GM18868 (cell line): ENCODE data around the gene RELT.

Experiments
- ATAC-seq: cut with Tn5 transposase; IDR thresholded peaks from one replicate; pipeline ENCODE4 v1.9.1; 2021; ENCODE audit warnings: mild to moderate bottlenecking, moderate library complexity; ENCODE audit not compliant: unreplicated experiment

RELT gene

DNA sequence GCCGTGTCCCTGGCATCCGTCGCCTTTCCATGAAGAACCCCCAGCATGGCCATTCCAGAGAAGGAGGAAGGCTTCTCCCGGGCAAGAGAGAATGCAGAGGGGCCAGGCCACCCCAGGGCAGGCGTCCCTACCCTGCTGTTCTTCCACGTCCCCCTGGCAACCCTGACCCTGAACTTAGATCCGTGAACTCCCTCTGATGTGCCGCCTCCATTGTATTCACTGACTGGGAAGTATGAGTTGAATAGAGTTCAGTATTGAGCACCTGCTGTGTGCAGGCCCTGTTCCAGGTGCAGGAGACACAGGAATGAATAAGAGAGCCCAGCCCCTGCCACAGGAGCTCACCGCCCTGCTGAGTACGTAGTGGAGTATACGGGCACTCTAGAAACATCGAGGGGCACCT is 29.1 kb upstream of the RELT start:
- no peak for ATAC-seq

DNA sequence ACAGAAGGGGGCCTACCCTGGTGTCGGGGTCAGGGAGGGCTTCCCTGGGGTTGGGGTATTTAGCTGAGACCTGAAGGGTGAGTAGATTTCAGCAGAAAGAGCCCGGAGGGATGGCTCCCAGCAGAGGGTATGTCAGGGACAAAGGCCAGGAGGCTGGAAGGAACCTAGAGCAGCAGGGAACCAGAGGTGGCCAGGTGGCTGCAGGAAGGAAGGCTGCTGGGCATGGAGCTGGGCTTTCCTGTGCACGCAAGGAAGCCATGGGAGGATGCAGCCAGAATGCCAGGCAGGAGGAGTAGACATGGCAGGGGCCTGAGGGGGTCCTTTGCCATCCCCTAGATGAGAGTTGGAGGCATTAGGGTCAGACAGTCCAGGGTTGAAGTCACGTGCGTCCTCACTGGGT is 27.4 kb upstream of the RELT start:
- no peak for ATAC-seq

DNA sequence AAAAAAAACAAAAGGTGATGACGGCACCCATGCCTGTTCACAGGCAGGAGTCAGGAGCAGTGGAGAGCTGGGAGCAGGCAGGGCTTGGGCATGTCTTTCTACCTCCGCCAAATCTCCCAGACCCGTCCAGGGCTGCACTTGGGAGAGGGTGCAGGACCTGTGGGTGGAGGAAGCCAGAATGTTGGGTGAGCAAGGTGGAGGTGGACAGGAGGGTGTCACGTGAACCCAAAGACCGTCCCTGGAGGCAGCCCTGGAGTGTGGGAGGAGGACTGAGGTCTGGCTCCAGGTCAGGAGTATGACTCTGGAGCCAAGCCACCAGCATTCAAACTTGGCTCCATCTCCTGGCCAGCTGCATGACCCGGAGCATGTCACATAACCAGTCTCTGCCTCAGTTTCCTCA is 26.6 kb upstream of the RELT start:
- no peak for ATAC-seq

DNA sequence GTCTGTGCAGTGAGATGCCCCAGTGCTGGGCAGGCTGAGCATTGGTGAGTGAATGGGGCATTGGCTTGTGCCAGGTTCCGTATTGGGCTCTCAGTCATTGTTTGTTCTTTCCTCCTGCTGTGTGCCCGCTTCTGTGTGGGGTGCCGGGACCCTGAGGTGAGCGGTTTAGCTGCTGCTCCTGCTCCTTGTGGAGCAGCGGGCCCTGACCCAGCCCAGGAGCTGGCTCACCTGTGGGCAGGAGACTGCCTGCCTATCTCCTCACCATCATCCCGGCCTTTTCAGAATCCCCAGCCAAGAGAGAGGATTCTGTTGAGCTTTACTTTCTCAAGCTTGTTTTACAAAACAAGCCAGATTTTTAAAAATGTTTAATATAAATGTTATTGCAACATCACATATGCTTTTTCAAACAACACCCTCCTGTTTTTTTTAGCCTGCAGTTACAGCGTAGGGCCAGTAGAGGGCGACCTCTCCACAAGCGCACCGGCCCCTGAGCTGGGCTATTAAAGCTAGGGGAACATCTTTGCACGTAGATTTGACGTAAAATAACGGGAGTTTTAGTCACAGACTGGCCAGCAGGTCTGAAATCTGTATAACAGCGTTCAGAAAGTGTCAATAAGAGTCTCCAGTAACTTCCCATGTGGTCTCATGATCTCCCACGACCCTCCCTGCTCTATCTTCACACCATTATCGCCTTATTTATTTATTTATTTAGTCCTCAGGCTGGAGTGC is 25.1 kb upstream of the RELT start:
- no peak for ATAC-seq

DNA sequence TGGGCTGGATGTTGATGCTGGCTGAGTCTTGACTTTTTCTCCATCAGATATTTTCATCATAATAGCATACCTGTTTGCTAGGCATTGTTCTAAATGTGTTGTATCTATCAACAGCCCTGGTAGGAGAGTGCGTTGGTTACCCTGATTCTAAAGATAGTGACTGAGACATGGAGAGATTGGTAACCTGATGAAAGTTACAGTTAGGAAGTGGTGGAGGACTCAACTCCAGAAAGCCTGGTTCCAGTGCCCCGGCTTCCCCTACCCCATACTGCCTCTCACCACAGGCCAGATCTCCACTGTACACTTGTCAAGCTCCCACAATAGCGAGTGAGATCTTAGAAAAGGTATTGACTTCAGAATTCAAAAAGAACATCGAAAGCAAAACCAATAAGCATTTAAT is 22.8 kb upstream of the RELT start:
- no peak for ATAC-seq

DNA sequence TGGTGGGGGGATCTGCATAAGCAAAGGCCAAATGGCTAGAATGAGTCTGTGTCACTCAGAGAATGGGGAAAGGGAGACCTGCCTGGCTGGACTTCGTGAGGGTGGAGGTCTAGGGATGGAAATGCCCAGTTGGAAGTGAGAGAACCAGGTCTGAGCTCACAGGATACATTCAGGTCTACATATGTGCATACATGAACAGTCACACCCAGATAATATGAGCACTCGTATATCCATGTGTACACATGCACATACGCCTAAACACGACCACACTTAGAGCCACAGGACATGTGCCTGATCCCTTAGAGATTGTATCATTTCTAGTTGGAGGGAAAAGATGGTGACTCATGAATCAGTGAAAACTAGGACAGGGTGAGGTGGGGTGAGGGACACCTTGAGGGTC is 21.1 kb upstream of the RELT start:
- no peak for ATAC-seq

DNA sequence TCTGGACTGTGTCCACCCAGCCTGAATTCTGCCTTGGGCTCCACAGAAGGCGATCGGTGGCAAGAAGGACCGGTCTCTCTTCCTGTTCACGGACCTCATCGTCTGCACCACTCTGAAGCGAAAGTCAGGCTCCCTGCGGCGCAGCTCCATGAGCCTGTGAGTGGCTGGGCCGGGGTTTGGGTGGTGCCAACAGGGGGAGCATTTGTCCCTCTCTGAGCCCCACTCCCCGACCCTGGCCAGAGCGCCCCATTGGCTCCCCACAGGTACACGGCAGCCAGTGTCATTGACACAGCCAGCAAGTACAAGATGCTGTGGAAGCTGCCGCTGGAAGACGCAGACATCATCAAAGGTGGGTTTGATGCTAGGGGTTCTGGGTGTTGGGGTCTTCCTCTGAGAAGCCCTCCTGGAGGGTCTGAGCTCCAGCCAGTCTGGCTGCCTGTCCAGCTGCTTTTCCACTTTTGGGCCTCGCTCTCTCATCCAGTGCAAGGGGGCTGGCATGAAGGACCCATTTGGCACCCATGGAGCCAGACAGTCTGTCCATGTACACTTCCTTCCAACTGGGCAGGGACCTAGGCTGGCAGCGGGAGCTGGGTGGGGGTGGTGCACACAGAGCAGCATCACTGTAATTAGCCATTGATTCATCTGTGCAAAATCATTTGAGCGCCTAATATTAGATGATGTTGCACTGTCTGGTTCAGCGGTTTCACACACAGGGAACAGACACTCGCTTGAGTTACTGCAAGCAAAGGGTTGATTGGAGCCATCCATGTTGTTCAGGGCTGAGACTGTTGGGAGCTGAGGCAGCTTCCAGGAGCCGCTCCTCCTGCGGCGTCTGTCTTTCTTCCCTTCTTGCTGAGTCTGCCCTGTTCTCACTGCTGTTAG is 19.0 kb upstream of the RELT start:
- no peak for ATAC-seq

DNA sequence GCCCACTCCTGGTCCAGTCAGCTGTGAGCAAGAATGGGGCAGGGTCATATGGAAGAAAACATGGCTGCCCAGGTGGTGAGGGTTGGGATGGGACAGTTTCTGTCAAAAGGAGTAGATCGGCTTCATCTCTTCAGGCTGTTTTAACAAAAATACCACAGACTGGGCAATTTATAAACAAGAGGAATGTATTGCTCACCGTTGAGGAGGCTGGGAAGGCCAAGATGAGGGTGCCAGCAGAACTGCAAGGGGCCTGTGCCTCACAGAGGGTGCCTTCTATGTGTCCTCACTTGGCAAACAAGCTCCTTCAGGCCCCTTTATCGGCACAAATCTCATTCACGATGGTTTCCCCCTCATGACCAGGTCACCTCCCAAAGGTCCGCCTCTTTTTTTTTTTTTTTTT is 18.1 kb upstream of the RELT start:
- no peak for ATAC-seq

DNA sequence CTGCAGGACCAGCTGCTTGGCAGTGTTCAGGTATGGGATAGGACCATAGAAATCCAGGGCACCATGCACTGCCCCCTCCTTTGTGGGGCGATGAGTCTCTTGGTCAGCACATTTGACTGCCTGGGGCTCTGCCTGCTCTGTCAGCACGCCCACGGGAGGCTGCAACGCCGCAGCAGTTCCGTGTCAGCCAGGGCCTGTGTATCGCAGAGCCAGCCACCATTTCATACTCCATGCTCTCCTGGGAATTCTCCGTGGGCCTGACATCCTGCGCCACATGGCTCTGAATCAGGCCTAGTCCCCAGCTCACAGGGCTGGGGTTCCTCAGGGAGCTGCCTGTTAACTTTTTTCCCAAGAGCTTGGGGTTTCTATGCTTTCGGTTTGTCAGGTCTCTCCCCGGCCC is 16.9 kb upstream of the RELT start:
- ATAC-seq: no peak

DNA sequence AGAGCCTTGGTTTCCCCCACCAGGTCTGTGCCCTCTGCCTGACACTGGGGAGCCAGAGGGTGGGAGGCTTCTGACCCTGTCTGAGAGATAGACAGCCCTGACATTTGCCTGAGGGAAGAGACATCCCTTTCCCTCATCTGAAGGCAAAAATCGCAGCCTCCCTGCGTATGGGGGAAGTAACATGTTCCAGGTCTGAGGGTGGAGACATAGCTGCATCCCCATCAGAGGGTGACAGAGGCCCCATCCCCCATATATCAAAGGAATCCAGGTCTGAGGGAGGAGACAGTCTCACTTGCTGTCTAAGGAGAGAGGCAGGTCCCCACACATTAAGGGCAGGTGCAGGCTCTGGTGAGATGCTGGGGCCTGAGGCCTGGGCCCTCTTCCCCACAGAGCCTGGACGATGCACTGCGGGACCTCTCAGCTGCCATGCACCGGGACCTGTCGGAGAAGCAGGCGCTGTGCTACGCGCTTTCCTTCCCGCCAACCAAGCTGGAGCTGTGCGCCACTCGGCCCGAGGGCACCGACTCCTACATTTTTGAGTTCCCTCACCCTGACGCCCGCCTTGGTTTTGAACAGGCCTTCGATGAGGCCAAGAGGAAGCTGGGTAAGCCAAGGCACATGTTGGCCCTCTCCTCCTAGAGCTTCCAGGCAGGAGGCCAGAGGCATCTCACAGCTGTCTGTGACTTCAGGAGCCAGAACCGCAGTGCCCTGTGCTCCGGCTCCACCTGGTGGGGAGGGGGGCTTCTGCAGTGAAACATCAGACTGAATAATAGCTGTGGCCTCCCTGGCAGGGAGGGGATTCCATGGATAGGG is 16.1 kb upstream of the RELT start:
- ATAC-seq: no peak

DNA sequence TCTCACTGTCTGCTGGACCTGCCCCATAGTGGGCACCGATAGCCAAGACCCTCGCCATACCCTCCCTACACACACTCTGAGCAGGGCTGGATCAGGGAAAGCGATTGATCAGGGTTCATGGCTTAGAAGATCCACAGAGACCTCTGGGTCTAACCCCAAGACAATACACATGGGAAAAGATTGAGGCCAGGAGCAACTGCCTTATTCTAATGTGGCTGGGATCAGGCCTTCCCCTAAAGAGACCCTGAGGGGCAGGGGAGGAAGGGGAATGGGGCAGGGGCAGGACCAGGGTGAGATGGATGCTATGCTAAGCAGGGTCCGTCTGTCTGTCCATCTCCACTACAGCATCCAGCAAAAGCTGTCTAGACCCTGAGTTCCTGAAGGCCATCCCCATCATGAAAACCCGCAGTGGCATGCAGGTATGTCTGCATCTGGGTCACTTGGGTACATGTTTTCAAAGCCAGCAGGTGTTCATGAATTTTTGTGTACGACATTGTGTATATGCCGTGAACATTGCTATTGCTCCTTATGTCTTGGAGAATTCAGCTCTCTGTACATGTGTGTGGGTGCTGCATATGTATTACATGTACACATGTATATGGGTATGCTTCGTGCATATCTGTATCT is 15.3 kb upstream of the RELT start:
- ATAC-seq: no peak

DNA sequence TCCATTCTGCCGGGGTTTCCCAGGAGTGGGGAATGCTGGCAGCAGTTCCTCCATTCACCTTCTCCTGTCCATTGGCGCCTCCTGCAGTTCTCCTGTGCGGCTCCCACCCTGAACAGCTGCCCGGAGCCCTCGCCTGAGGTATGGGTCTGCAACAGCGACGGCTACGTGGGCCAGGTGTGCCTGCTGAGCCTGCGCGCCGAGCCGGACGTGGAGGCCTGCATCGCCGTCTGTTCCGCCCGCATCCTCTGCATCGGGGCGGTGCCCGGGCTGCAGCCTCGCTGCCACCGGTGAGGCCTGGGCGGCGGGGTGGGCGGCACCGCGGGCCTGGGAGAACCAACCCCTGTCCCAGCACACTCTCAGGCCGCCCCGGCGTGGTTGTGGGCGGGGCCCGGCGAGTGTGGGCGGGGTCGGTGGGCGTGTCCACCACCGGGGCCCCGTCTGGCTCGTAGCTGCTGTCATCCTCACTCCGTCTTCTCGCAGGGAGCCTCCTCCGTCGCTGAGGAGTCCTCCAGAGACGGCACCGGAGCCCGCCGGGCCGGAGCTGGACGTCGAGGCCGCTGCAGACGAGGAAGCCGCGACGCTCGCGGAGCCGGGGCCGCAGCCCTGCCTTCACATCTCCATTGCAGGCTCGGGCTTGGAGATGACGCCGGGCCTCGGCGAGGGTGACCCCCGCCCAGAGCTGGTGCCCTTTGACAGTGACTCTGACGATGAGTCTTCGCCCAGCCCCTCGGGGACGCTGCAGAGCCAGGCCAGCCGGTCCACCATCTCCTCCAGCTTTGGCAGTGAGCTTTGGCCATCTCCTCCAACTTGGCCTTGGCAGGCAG is 14.0 kb upstream of the RELT start:
- ATAC-seq: no peak

DNA sequence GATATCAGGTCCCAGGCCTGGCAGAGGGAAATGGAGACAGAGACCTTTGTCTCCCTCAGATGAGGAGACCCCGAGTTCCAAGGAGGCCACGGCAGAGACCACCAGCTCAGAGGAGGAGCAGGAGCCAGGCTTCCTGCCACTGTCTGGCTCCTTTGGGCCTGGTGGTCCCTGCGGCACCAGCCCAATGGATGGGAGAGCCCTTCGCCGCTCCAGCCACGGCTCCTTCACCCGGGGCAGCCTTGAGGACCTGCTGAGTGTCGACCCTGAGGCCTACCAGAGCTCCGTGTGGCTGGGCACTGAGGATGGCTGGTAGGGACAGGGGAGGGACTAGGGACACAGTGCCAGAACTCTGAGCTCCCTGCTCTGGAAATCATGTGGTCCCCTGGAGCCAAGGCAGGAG is 13.1 kb upstream of the RELT start:
- no peak for ATAC-seq

DNA sequence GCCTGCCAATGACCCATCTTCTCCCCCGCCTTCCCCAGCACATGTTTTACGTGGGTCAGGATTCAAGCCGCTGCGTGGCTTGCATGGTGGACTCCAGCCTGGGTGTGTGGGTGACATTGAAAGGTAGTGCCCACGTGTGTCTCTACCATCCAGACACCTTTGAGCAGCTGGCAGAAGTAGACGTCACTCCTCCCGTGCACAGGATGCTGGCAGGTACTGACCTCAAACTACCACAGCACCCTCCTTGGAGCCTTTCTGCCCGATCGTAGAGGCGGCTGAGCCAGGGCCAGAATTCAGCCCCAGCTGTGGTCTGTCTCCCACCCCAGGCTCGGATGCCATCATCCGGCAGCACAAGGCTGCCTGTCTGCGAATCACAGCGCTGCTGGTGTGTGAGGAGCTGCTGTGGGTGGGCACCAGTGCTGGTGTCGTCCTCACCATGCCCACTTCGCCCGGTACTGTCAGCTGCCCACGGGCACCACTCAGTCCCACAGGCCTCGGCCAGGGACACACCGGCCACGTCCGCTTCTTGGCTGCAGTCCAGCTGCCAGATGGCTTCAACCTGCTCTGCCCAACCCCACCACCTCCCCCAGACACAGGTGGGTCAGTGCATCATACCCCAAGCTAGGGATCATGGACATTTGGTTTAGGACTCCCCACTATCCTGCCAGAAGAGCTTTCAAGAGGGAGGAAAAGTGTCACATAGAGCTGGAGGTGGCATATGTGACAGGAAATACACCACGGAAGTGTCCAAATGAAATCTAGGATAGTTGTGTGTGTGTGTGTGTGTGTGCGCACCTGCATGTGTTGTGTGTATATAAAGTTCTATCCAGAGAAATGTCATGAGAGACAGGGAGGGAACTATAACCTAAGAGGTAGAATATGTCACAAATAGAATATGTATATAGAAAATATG is 10.6 kb upstream of the RELT start:
- no peak for ATAC-seq

DNA sequence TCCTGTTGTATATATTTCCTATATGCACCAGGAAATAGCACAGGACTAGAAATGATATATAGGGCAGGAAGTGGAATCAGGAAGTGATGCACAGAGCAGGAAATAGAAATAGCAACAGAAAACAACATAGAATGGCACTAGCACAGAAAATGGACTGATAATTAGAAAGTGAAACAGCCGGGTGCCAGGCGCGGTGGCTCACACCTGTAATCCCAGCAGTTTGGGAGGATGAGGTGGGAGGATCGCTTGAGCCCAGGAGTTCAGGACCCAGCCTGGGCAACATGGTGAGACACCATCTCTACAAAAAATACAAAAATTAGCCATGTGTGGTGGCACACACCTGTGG is 10.0 kb upstream of the RELT start:
- no peak for ATAC-seq

DNA sequence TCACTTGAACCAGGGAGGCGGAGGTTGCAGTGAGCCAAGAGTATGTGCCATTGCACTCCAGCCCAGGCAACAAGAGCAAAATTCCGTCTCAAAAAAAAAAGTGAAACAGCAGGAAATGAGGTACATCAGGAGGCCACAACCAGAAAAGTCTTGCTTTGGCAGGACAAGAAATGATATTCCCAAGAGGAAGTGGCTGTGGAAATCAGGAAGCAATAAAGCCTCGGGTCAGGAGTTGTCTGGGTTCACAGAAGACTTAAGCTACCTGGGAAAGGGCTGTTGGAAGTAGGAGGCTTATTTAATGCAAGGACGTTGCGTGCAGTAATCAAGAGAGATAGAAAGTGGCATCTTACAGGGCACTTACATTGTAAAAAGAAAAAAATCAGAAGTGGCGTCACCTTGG is 9.2 kb upstream of the RELT start:
- no peak for ATAC-seq

DNA sequence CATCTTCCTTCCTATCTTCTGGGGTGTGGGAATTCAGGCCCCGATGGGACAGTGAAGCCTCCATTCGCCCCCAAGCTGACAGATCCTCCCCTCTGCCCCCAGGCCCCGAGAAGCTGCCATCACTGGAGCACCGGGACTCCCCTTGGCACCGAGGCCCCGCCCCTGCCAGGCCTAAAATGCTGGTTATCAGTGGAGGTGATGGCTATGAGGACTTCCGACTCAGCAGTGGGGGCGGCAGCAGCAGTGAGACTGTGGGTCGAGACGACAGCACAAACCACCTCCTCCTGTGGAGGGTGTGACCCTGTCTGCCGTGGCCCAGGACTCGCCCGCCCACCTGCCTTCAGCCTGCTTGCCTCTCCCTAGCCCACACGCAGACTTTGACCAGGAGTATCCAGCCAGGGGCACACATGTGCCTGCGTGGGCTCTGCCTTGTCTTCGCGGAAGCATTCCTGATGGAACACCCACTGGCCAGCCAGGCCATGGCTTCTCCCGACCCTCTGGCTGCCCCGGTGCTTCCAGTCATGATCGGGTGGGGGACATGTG is 8.6 kb upstream of the RELT start:
- ATAC-seq: no peak

DNA sequence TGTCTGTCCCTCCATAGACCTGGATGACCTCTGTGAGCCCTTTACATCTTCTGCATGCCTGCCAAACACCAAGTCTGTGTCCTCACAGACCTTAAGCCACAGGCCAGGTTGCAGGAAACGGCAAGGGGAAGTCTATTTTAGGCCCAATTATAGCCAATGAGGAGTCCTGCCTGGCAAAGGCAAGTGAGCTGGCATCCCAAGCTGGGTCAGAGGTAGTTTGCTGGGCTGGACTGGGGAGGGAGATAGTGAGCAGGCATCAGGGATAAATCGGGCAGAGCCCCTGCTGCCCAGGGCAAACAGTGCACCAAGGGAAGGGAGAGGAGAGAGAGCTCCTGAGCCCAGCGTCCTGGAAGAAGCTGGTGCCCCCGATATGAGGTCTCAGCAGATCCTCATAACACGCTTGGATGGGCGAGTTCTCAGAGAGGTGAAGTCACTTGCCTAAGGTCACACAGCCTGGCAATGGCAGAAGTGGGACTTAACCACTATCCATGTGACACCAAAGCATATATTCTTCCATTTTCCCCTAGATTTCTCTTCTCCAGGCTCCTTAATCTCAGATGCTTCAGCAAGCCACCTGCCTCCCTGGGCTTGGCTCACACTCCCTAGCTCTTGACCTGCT is 3.7 kb upstream of the RELT start:
- no peak for ATAC-seq

DNA sequence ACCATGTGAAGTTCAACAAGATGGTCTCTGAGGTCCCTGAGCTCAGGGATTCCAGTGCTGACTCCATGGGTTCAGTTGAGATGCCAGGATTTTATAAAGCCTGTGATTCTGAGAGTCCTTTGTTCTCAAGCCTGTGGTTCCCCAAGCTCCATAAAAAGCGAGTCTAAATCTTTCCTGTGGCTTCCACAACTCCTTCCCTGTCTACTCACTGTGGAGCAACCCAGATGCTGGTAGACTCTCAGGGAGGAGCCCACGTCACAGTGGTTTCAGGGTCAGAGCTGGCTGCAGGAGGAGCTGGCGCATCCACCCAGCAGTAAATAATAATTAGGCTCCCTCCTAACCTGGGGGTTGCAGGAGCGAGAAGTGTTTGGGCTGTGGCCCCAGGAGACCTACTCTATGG is 2.0 kb upstream of the RELT start:
- ATAC-seq: no peak
